ENCODE results near the gene TMC7.

TMC7 gene

GRCh38 chr16:18938986-18939385 lies 44.7 kb upstream of the TMC7 start:
- DNase-seq (ENCODE audit: low read depth in 1 of 2, low spot score in 1 of 2), result no peak
- Histone ChIP-seq H3K27ac (replicated peaks) (no peak overlapping the region), H3K27me3 (ENCODE audit: insufficient read depth, poor library complexity, severe bottlenecking) (no peaks in the 10 kb centered on the region), H3K4me3 (replicated peaks; ENCODE audit: insufficient read depth, low read length) (no peak overlapping the region)
- TF ChIP-seq POLR2AphosphoS5 (IDR thresholded peaks at IDR 0.05; ENCODE audit: low read depth) (no peak), GABPA (IDR thresholded peaks at IDR 0.05; ENCODE audit: low read depth) (no peak), CTCF (IDR thresholded peaks at IDR 0.05; ENCODE audit: insufficient read depth, low read length) (no peak), SPI1 (IDR thresholded peaks at IDR 0.05; ENCODE audit: borderline replicate concordance, low read depth) (no peak)
- TF ChIP-seq, protein P1, sequence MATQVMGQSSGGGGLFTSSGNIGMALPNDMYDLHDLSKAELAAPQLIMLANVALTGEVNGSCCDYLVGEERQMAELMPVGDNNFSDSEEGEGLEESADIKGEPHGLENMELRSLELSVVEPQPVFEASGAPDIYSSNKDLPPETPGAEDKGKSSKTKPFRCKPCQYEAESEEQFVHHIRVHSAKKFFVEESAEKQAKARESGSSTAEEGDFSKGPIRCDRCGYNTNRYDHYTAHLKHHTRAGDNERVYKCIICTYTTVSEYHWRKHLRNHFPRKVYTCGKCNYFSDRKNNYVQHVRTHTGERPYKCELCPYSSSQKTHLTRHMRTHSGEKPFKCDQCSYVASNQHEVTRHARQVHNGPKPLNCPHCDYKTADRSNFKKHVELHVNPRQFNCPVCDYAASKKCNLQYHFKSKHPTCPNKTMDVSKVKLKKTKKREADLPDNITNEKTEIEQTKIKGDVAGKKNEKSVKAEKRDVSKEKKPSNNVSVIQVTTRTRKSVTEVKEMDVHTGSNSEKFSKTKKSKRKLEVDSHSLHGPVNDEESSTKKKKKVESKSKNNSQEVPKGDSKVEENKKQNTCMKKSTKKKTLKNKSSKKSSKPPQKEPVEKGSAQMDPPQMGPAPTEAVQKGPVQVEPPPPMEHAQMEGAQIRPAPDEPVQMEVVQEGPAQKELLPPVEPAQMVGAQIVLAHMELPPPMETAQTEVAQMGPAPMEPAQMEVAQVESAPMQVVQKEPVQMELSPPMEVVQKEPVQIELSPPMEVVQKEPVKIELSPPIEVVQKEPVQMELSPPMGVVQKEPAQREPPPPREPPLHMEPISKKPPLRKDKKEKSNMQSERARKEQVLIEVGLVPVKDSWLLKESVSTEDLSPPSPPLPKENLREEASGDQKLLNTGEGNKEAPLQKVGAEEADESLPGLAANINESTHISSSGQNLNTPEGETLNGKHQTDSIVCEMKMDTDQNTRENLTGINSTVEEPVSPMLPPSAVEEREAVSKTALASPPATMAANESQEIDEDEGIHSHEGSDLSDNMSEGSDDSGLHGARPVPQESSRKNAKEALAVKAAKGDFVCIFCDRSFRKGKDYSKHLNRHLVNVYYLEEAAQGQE (IDR thresholded peaks at IDR 0.05; ENCODE audit: insufficient replicate concordance, low read depth), result no peak

- TF ChIP-seq CTCF (IDR thresholded peaks at IDR 0.05; ENCODE audit: insufficient read depth, low read length), result no peak
- no peak for TF ChIP-seq SPI1 (IDR thresholded peaks at IDR 0.05; ENCODE audit: borderline replicate concordance, low read depth)
- TF ChIP-seq GABPA (IDR thresholded peaks at IDR 0.05; ENCODE audit: low read depth), result no peak
- TF ChIP-seq POLR2AphosphoS5 (IDR thresholded peaks at IDR 0.05; ENCODE audit: low read depth), result no peak
- TF ChIP-seq, protein P1 (IDR thresholded peaks at IDR 0.05; ENCODE audit: insufficient replicate concordance, low read depth), result no peak
- DNase-seq (ENCODE audit: low read depth in 1 of 2, low spot score in 1 of 2), result no peak
- H3K27ac ChIP-seq (replicated peaks), result no peak overlapping the region
- H3K4me3 ChIP-seq (replicated peaks; ENCODE audit: insufficient read depth, low read length), result no peak overlapping the region
- no peaks in the 10 kb centered on the region for H3K27me3 ChIP-seq (ENCODE audit: insufficient read depth, poor library complexity, severe bottlenecking)
Observed at GRCh38 chr16:18941471-18941870, 42.3 kb upstream of the TMC7 start.

GRCh38 chr16:18942061-18942460 lies 41.7 kb upstream of the TMC7 start:
- no peak for DNase-seq (ENCODE audit: low read depth in 1 of 2, low spot score in 1 of 2)
- Histone ChIP-seq H3K27me3 (ENCODE audit: insufficient read depth, poor library complexity, severe bottlenecking) (no peaks in the 10 kb centered on the region), H3K4me3 (replicated peaks; ENCODE audit: insufficient read depth, low read length) (no peak overlapping the region), H3K27ac (replicated peaks) (no peak overlapping the region)
- no peak for TF ChIP-seq POLR2AphosphoS5 (IDR thresholded peaks at IDR 0.05; ENCODE audit: low read depth)
- no peak for TF ChIP-seq GABPA (IDR thresholded peaks at IDR 0.05; ENCODE audit: low read depth)
- no peak for TF ChIP-seq SPI1 (IDR thresholded peaks at IDR 0.05; ENCODE audit: borderline replicate concordance, low read depth)
- no peak for TF ChIP-seq CTCF (IDR thresholded peaks at IDR 0.05; ENCODE audit: insufficient read depth, low read length)
- TF ChIP-seq, protein P1 (IDR thresholded peaks at IDR 0.05; ENCODE audit: insufficient replicate concordance, low read depth), result no peak
